ENCODE measurements around the gene FAM3B.

- TF ChIP-seq NFYB (IDR thresholded peaks at IDR 0.05; ENCODE audit: extremely low read depth, insufficient read length) (no peak), RERE (CRISPR knock-in tag; IDR thresholded peaks at IDR 0.05; ENCODE audit: borderline replicate concordance) (no peak)
These were observed 5.4 kb downstream of the FAM3B start for GRCh38 chr21:41321908-41322495.
